ENCODE results near the gene SMARCB1. TPM values are rescaled to one million over a fixed set of nuclear protein-coding genes. Genes with fewer than 3 reads are reported as not detected.
"Not testable (repeated sequence)": the region's sequence is repeated elsewhere in the genome, so short reads cannot be mapped to it uniquely, and the experiment has no call there.

SMARCB1 gene
- total RNA-seq, 4 donors from 2014 or later: 31.5 to 53.4 (median 43.8) TPM

DNA sequence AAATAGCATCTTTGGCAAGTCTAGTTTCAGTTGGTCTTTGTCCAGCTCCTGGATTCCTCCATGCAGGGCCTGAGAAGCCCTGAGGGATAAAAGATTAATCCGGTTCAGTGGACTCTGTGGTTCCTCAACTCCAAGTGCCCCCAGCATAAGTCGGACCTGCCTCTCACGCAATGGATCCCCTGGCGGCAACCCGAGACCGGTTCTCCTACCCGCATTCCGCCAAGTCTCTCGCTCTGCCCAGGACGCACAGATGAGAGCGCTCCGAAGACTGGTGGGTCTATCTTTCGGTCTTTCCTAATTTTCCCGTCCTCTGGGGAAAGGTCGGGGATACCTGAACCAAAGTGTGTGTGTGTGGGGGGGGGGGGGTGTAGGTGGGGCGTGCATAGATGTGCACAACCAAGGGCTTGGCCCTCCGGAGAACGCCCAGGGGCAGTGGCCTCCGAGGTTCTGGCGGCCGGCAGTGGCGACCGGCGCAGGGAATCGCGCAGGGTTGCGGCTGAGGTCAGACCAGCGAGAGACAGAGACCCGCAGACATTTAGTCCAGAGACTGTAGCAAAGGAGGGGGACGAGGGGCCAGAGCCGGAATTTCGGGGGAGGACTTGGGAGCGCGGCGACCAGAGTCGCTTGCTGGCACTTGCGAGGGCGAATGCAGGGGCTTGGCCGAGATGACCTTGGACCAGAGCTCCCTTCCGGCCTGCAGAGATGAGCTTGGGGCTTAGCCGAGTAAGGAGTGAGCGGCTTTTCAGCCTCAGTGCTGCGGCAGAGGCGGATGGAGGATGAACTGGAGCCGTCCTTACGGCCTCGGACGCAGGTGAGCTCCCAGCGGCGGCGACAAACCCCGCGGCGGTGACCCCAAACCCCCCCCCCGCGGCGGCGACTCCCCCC lies 70.2 kb downstream of the SMARCB1 start:
- Histone ChIP-seq H3K9me3 (no peaks in the 10 kb centered on the region), H3K4me1 (peaks cover 0 to 26% (median 0%) of the 10 kb centered on the region in 4 donors), H3K36me3 (no peaks in the 10 kb centered on the region), H3K27me3 (no peaks in the 10 kb centered on the region), H3K4me3 (peak overlapping the region; percentile 66 to 88 (median 73)), H3K27ac (peak overlapping the region; percentile 78 to 90 (median 88))
- WGBS, 2 donors: 6 to 8% methylated on average over 46 to 56 of the region's 58 CpGs
- DNase-seq (ENCODE audit: low spot score in 2 of 2): no peak
- TF ChIP-seq POLR2A (IDR thresholded peaks at IDR 0.05): no peak
- no peak for TF ChIP-seq CTCF (IDR thresholded peaks at IDR 0.05)

GRCh38 chr22:23857606-23858483 lies 71.1 kb downstream of the SMARCB1 start, which contains the start of gene SLC2A11:
Gene SLC2A11 (plus strand): TSS chr22:23857875. CDS start chr22:23858000, 125 bp downstream.
- H3K9me3 ChIP-seq: no peaks in the 10 kb centered on the region
- TF ChIP-seq POLR2A (IDR thresholded peaks at IDR 0.05): peak; percentile 62 to 73
- TF ChIP-seq CTCF (IDR thresholded peaks at IDR 0.05): peak in 4 of 5 experiments; percentile 18 to 69 (median 50)
- TF ChIP-seq EP300 (IDR thresholded peaks at IDR 0.05): peak; percentile 36 to 91
- peaks cover 0 to 26% (median 0%) of the 10 kb centered on the region in 4 donors for H3K4me1 ChIP-seq
- WGBS, 2 donors: 0 to 3% methylated on average over 28 to 32 of the region's 60 CpGs
- peaks cover 0 to 5% (median 0%) of the 10 kb centered on the region in 3 donors for H3K36me3 ChIP-seq
- DNase-seq (ENCODE audit: low spot score in 2 of 2): peak; percentile 87
- peak within 1 kb of the TSS; percentile 66 to 88 (median 73) for H3K4me3 ChIP-seq
- no peaks in the 10 kb centered on the region for H3K27me3 ChIP-seq
- peak within 1 kb of the TSS; percentile 78 to 90 (median 88) for H3K27ac ChIP-seq

DNA sequence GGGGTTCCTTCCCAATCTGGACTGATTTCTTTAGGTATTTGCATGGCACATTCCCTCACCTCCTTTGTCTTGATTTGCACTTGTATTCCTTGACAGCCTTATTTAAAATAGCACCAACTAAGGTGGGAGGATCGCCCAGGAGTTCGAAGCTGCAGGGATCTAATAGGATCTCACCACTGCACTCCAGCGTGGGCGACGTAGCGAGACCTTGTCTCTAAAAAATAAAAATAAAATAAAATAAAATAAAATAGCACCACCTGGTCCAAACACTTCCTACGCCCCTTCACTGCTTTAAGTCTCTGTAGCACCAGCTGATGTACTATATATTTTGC lies 71.7 kb downstream of the SMARCB1 start:
- Histone ChIP-seq H3K27ac (peak overlapping the region in 2 of 4 donors; percentile 89 to 90), H3K4me3 (peak overlapping the region; percentile 66 to 88 (median 73)), H3K4me1 (peaks cover 0 to 26% (median 0%) of the 10 kb centered on the region in 4 donors), H3K9me3 (no peaks in the 10 kb centered on the region), H3K36me3 (peaks cover 0 to 10% (median 0%) of the 10 kb centered on the region in 3 donors), H3K27me3 (no peaks in the 10 kb centered on the region)
- DNase-seq (ENCODE audit: low spot score in 2 of 2): no peak
- 55 to 58% methylated on average over 7 of the region's 7 CpGs for WGBS, 2 donors
- TF ChIP-seq EP300 (IDR thresholded peaks at IDR 0.05) (no peak), POLR2A (IDR thresholded peaks at IDR 0.05) (no peak), CTCF (IDR thresholded peaks at IDR 0.05) (peak in 1 of 5 experiments; percentile 1)

DNA sequence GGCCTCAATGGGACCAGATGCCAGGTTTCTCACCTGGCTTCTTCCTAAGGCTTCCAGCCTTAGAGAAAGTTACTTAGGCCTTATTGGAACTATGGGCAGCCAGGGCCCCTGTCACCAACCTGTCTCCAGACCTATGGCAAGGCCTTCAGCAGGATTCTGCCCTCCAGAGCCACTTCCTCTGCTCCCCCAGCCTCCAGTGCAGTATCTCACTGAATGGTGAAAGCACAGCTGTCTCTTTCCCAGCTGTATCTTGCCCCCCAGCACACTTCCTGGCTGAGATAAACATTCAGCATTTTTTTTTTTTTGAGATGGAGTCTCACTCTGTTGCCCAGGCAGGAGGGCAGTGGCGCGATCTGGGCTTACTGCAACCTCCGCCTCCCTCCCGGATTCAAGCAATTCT lies 72.4 kb downstream of the SMARCB1 start:
- peaks cover 0 to 10% (median 0%) of the 10 kb centered on the region in 3 donors for H3K36me3 ChIP-seq
- no peak overlapping the region for H3K4me3 ChIP-seq
- 88 to 100% methylated on average over 4 of the region's 4 CpGs for WGBS, 2 donors
- no peak overlapping the region for H3K27ac ChIP-seq
- no peaks in the 10 kb centered on the region for H3K27me3 ChIP-seq
- H3K4me1 ChIP-seq: peaks cover 0 to 26% (median 0%) of the 10 kb centered on the region in 4 donors
- no peak for DNase-seq (ENCODE audit: low spot score in 2 of 2)
- TF ChIP-seq EP300 (IDR thresholded peaks at IDR 0.05): no peak
- TF ChIP-seq POLR2A (IDR thresholded peaks at IDR 0.05): no peak
- no peak for TF ChIP-seq CTCF (IDR thresholded peaks at IDR 0.05)
- H3K9me3 ChIP-seq: no peaks in the 10 kb centered on the region

DNA sequence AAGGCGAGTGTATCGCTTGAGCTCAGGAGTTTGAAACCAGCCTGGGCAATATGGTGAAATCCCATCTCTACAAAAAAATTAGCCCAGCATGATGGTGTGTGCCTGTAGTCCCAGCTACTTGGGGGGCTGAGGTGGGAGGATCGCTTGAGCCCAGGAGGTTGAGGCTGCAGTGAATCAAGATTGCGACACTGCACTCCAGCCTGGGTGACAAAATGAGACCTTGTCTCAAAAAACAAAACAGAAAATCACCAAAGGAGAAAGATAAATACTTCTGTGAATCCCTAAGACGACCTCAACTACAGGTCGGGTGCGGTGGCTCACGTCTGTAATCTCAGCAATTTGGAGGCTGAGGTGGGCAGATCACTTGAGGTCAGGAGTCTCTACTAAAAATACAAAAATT lies 73.4 kb downstream of the SMARCB1 start:
- H3K4me3 ChIP-seq; H3K27ac ChIP-seq; H3K9me3 ChIP-seq; H3K27me3 ChIP-seq; DNase-seq (ENCODE audit: low spot score in 2 of 2): not testable (repeated sequence)
- Histone ChIP-seq H3K4me1 (peaks cover 0 to 26% (median 0%) of the 10 kb centered on the region in 4 donors), H3K36me3 (peaks cover 0 to 14% (median 0%) of the 10 kb centered on the region in 3 donors)
- 86 to 94% methylated on average over 8 of the region's 8 CpGs for WGBS, 2 donors

Data from tibial nerve (tissue), 4 donors.